Ectodermal cell (in vitro differentiated cells): ENCODE results near the gene DEPP1.

Source experiments
- H3K27ac ChIP-seq: 2 replicates; pipeline ENCODE4 v1.7.0; 2013; ENCODE audit warnings: mild to moderate bottlenecking, low read depth, low read length; ENCODE audit not compliant: insufficient read depth, poor library complexity, severe bottlenecking
- H3K27me3 ChIP-seq: 2 replicates; pipeline ENCODE4 v1.7.0; 2013; ENCODE audit warnings: mild to moderate bottlenecking, low read length; ENCODE audit not compliant: insufficient read depth, control insufficient read depth, poor library complexity, severe bottlenecking
- H3K36me3 ChIP-seq: one replicate; pipeline ENCODE4 v1.7.0; 2013; ENCODE audit warnings: low read length; ENCODE audit not compliant: control insufficient read depth, insufficient read depth
- H3K4me1 ChIP-seq: one replicate; pipeline ENCODE4 v1.7.0; 2013; ENCODE audit warnings: low read length; ENCODE audit not compliant: control insufficient read depth, insufficient read depth
- H3K4me3 ChIP-seq: 2 replicates; pipeline ENCODE4 v1.7.0; 2013; ENCODE audit warnings: low read depth, low read length, control low read depth; ENCODE audit not compliant: insufficient read depth
- H3K9me3 ChIP-seq: 2 replicates; pipeline ENCODE4 v1.7.0; 2013; ENCODE audit warnings: mild to moderate bottlenecking, low read length, moderate library complexity; ENCODE audit not compliant: control insufficient read depth
- WGBS, 2 experiments: methylation state at CpG; one replicate each; pipeline ENCODE4 v1.1.7; 2013; ENCODE audit warnings: missing lambda C conversion rate in 2 of 2; 5-methylcytosine and 5-hydroxymethylcytosine counted together

DEPP1 gene

GRCh38 chr10:44986670-44987069, 8.1 kb upstream of the DEPP1 start:
- Histone ChIP-seq H3K4me3 (no peak overlapping the region), H3K9me3 (no peaks in the 10 kb centered on the region), H3K4me1 (peaks cover 20% of the 10 kb centered on the region), H3K36me3 (no peaks in the 10 kb centered on the region), H3K27ac (no peak overlapping the region), H3K27me3 (no peaks in the 10 kb centered on the region)
- WGBS, 2 experiments: 62% methylated on average over 3 of the region's 3 CpGs

- no peak overlapping the region for H3K27ac ChIP-seq
- 90 to 97% methylated on average over 3 of the region's 3 CpGs for WGBS, 2 experiments
- H3K4me1 ChIP-seq: peaks cover 15% of the 10 kb centered on the region
- H3K9me3 ChIP-seq: no peaks in the 10 kb centered on the region
- H3K27me3 ChIP-seq: no peaks in the 10 kb centered on the region
- H3K4me3 ChIP-seq: no peak overlapping the region
- no peaks in the 10 kb centered on the region for H3K36me3 ChIP-seq
These were observed 7.6 kb upstream of the DEPP1 start for GRCh38 chr10:44986179-44986578.

GRCh38 chr10:44985175-44985681, 6.6 kb upstream of the DEPP1 start:
- no peaks in the 10 kb centered on the region for H3K36me3 ChIP-seq
- H3K4me1 ChIP-seq: peaks cover 15% of the 10 kb centered on the region
- 88 to 89% methylated on average over 9 of the region's 9 CpGs for WGBS, 2 experiments
- no peaks in the 10 kb centered on the region for H3K27me3 ChIP-seq
- no peak overlapping the region for H3K27ac ChIP-seq
- H3K9me3 ChIP-seq: no peaks in the 10 kb centered on the region
- no peak overlapping the region for H3K4me3 ChIP-seq

- Histone ChIP-seq H3K27ac (no peak overlapping the region), H3K27me3 (no peaks in the 10 kb centered on the region), H3K9me3 (no peaks in the 10 kb centered on the region), H3K4me3 (no peak overlapping the region), H3K4me1 (peaks cover 15% of the 10 kb centered on the region), H3K36me3 (no peaks in the 10 kb centered on the region)
- WGBS, 2 experiments: 95 to 96% methylated on average over 15 of the region's 15 CpGs
These were observed 6.1 kb upstream of the DEPP1 start for GRCh38 chr10:44984671-44985101.

- H3K9me3 ChIP-seq: no peaks in the 10 kb centered on the region
- no peak overlapping the region for H3K27ac ChIP-seq
- H3K36me3 ChIP-seq: no peaks in the 10 kb centered on the region
- peaks cover 22% of the 10 kb centered on the region for H3K4me1 ChIP-seq
- no peaks in the 10 kb centered on the region for H3K27me3 ChIP-seq
- H3K4me3 ChIP-seq: no peak overlapping the region
- 94% methylated on average over 10 of the region's 10 CpGs for WGBS, 2 experiments
These were observed 5.3 kb upstream of the DEPP1 start for GRCh38 chr10:44983895-44984278.

GRCh38 chr10:44983066-44983894, 4.7 kb upstream of the DEPP1 start:
- H3K36me3 ChIP-seq: no peaks in the 10 kb centered on the region
- no peaks in the 10 kb centered on the region for H3K9me3 ChIP-seq
- no peaks in the 10 kb centered on the region for H3K27me3 ChIP-seq
- no peak overlapping the region for H3K4me3 ChIP-seq
- peaks cover 28% of the 10 kb centered on the region for H3K4me1 ChIP-seq
- WGBS, 2 experiments: 94 to 95% methylated on average over 13 of the region's 13 CpGs
- no peak overlapping the region for H3K27ac ChIP-seq

- Histone ChIP-seq H3K9me3 (no peaks in the 10 kb centered on the region), H3K36me3 (no peaks in the 10 kb centered on the region), H3K27me3 (no peaks in the 10 kb centered on the region), H3K27ac (no peak overlapping the region), H3K4me1 (peaks cover 31% of the 10 kb centered on the region), H3K4me3 (no peak overlapping the region)
- 93 to 95% methylated on average over 9 of the region's 9 CpGs for WGBS, 2 experiments
These were observed 3.9 kb upstream of the DEPP1 start for GRCh38 chr10:44982496-44982895.

GRCh38 chr10:44982114-44982460, 3.5 kb upstream of the DEPP1 start:
- Histone ChIP-seq H3K36me3 (no peaks in the 10 kb centered on the region), H3K27ac (no peak overlapping the region), H3K4me1 (peaks cover 31% of the 10 kb centered on the region), H3K27me3 (no peaks in the 10 kb centered on the region), H3K9me3 (no peaks in the 10 kb centered on the region), H3K4me3 (no peak overlapping the region)
- WGBS, 2 experiments: 92 to 93% methylated on average over 9 of the region's 9 CpGs

- no peak overlapping the region for H3K27ac ChIP-seq
- no peaks in the 10 kb centered on the region for H3K27me3 ChIP-seq
- peaks cover 31% of the 10 kb centered on the region for H3K4me1 ChIP-seq
- WGBS, 2 experiments: 91 to 93% methylated on average over 11 of the region's 11 CpGs
- H3K36me3 ChIP-seq: no peaks in the 10 kb centered on the region
- H3K9me3 ChIP-seq: no peaks in the 10 kb centered on the region
- no peak overlapping the region for H3K4me3 ChIP-seq
These were observed 2.8 kb upstream of the DEPP1 start for GRCh38 chr10:44981172-44982113.
